GM19193 (cell line): ENCODE results near the gene FAM168B.

ENCODE experiments used
- POLR2A ChIP-seq: IDR thresholded peaks from 4 replicates; pipeline ENCODE4 v1.6.1; 2011; ENCODE audit not compliant: insufficient read depth, insufficient read length; ENCODE audit errors: extremely low read depth

The FAM168B gene

GRCh38 chr2:131093006-131093695, at the start of gene FAM168B:
Gene FAM168B (minus strand): TSS chr2:131093460. CDS start chr2:131082646, 10,814 bp downstream.
- TF ChIP-seq POLR2A, result peak; percentile 91

GRCh38 chr2:131142849-131143248, 49.6 kb upstream of the FAM168B start:
- no peak for TF ChIP-seq POLR2A

- TF ChIP-seq POLR2A, result no peak
Measured at GRCh38 chr2:131140581-131140980, 47.3 kb upstream of the FAM168B start.

- no peak for TF ChIP-seq POLR2A
Measured at GRCh38 chr2:131132729-131133128, 39.5 kb upstream of the FAM168B start.

GRCh38 chr2:131130298-131130596, 37.0 kb upstream of the FAM168B start:
- no peak for TF ChIP-seq POLR2A

GRCh38 chr2:131127981-131128380, 34.7 kb upstream of the FAM168B start:
- TF ChIP-seq POLR2A, result no peak

GRCh38 chr2:131127076-131127475, 33.8 kb upstream of the FAM168B start:
- no peak for TF ChIP-seq POLR2A

- no peak for TF ChIP-seq POLR2A
Measured at GRCh38 chr2:131126436-131126835, 33.2 kb upstream of the FAM168B start.

- no peak for TF ChIP-seq POLR2A
Measured at GRCh38 chr2:131125195-131125757, 32.0 kb upstream of the FAM168B start.

GRCh38 chr2:131123192-131123591, 29.9 kb upstream of the FAM168B start:
- no peak for TF ChIP-seq POLR2A

GRCh38 chr2:131122496-131122895, 29.2 kb upstream of the FAM168B start:
- no peak for TF ChIP-seq POLR2A

- no peak for TF ChIP-seq POLR2A
Measured at GRCh38 chr2:131121464-131121863, 28.2 kb upstream of the FAM168B start.

GRCh38 chr2:131120815-131121317, 27.6 kb upstream of the FAM168B start:
- TF ChIP-seq POLR2A, result no peak

GRCh38 chr2:131115752-131116151, 22.5 kb upstream of the FAM168B start:
- no peak for TF ChIP-seq POLR2A

GRCh38 chr2:131113566-131114227, 20.4 kb upstream of the FAM168B start:
- TF ChIP-seq POLR2A, result no peak

- TF ChIP-seq POLR2A, result no peak
Measured at GRCh38 chr2:131112529-131112928, 19.3 kb upstream of the FAM168B start.
